HEK293 (cell line): ENCODE measurements around the gene HESX1.

ENCODE experiments used
- CTCF ChIA-PET: fragments of 350-600 bp; formaldehyde crosslinking; extraction: SDS; loops from one replicate; lab custom pipeline; 2021; ENCODE audit warnings: antibody characterized with exemption; lab: Yijun Ruan, JAX
- POLR2A ChIA-PET: fragments of 300-600 bp; formaldehyde crosslinking; extraction: SDS; loops from one replicate; lab custom pipeline; 2020; ENCODE audit warnings: antibody characterized with exemption, inconsistent platforms; lab: Yijun Ruan, JAX
- H3K27ac ChIP-seq: fragments of 200-500 bp; sonication (Bioruptor generic); 2 replicates; pipeline ENCODE4 v1.5.1; 2014; ENCODE audit warnings: low read depth, low read length, control low read depth, inconsistent platforms; ENCODE audit errors: extremely low read depth
- H3K36me3 ChIP-seq, 2 experiments: fragments of 200-500 bp in 1 of 2; sonication (Bioruptor generic) in 1 of 2; 1 replicate in 1 of 2; 2 replicates in 1 of 2; pipeline ENCODE4 v1.5.1; 2014 to 2017; ENCODE audit warnings: inconsistent platforms in 2 of 2, low read length in 2 of 2; ENCODE audit not compliant: control insufficient read depth in 2 of 2, insufficient read depth in 1 of 2
- H3K4me1 ChIP-seq: fragments of 200-500 bp; sonication (Bioruptor generic); 2 replicates; pipeline ENCODE4 v1.5.1; 2014; ENCODE audit warnings: mild to moderate bottlenecking, low read length, inconsistent platforms; ENCODE audit not compliant: control insufficient read depth, insufficient read depth
- H3K4me3 ChIP-seq: 2 replicates; pipeline ENCODE4 v1.5.1; 2011; ENCODE audit warnings: low read depth, mild to moderate bottlenecking, control low read depth, low read length, moderate library complexity
- H3K9me3 ChIP-seq: fragments of 200-500 bp; sonication (Bioruptor generic); 2 replicates; pipeline ENCODE4 v1.5.1; 2014; ENCODE audit warnings: low read depth, low read length, inconsistent platforms; ENCODE audit not compliant: control insufficient read depth, insufficient read depth
- GLIS1 ChIP-seq: fragments of 450-650 bp; formaldehyde crosslinking; IDR thresholded peaks from 2 replicates; pipeline ENCODE4 v1.5.1; 2016; ENCODE audit warnings: missing biosample characterization, missing genetic modification characterization
- HOXD13 ChIP-seq: sonication (generic); formaldehyde crosslinking; IDR thresholded peaks from 2 replicates; pipeline ENCODE4 v1.8.0; 2022; ENCODE audit warnings: missing genetic modification reagents, borderline replicate concordance
- KLF1 ChIP-seq: fragments of 450-650 bp; formaldehyde crosslinking; IDR thresholded peaks from 2 replicates; pipeline ENCODE4 v1.5.1; 2016; ENCODE audit warnings: missing biosample characterization, missing genetic modification characterization
- KLF10 ChIP-seq: fragments of 450-650 bp; IDR thresholded peaks from 2 replicates; pipeline ENCODE4 v1.5.1; 2018; ENCODE audit warnings: missing biosample characterization, mild to moderate bottlenecking, missing genetic modification characterization
- PBX3 ChIP-seq: sonication (generic); formaldehyde crosslinking; IDR thresholded peaks from 2 replicates; pipeline ENCODE4 v1.8.1; 2022; ENCODE audit warnings: mild to moderate bottlenecking, moderate library complexity, missing genetic modification reagents
- PRDM1 ChIP-seq: fragments of 450-650 bp; formaldehyde crosslinking; IDR thresholded peaks from 2 replicates; pipeline ENCODE4; 2016; ENCODE audit warnings: missing biosample characterization, missing genetic modification characterization
- PRDM6 ChIP-seq: fragments of 450-650 bp; formaldehyde crosslinking; IDR thresholded peaks from 2 replicates; pipeline ENCODE4 v1.5.1; 2017; ENCODE audit warnings: missing biosample characterization, missing genetic modification characterization
- REPIN1 ChIP-seq: fragments of 450-650 bp; formaldehyde crosslinking; IDR thresholded peaks from 2 replicates; pipeline ENCODE4 v1.5.1; 2017; ENCODE audit warnings: missing biosample characterization, missing genetic modification characterization, low read depth
- SP7 ChIP-seq: fragments of 450-650 bp; formaldehyde crosslinking; IDR thresholded peaks from 2 replicates; pipeline ENCODE4 v1.5.1; 2016; ENCODE audit warnings: missing biosample characterization, missing genetic modification characterization
- ZFP69B ChIP-seq: fragments of 450-650 bp; formaldehyde crosslinking; IDR thresholded peaks from 2 replicates; pipeline ENCODE4 v1.5.1; 2016; ENCODE audit warnings: missing biosample characterization, missing genetic modification characterization
- ZNF239 ChIP-seq: fragments of 450-650 bp; formaldehyde crosslinking; IDR thresholded peaks from 2 replicates; pipeline ENCODE4 v1.5.1; 2016; ENCODE audit warnings: missing biosample characterization, missing genetic modification characterization
- ZNF24 ChIP-seq: fragments of 450-650 bp; formaldehyde crosslinking; IDR thresholded peaks from 2 replicates; pipeline ENCODE4 v1.5.1; 2016; ENCODE audit warnings: missing biosample characterization, missing genetic modification characterization
- ZNF280C ChIP-seq: fragments of 450-650 bp; formaldehyde crosslinking; IDR thresholded peaks from 2 replicates; pipeline ENCODE4 v1.5.1; 2016; ENCODE audit warnings: missing biosample characterization, missing genetic modification characterization
- ZNF311 ChIP-seq: fragments of 450-650 bp; formaldehyde crosslinking; IDR thresholded peaks from 2 replicates; pipeline ENCODE4 v1.5.1; 2017; ENCODE audit warnings: missing biosample characterization, missing genetic modification characterization, borderline replicate concordance
- ZNF341 ChIP-seq: fragments of 450-650 bp; formaldehyde crosslinking; IDR thresholded peaks from 2 replicates; pipeline ENCODE4; 2016; ENCODE audit warnings: low read depth, missing biosample characterization, missing genetic modification characterization
- ZNF48 ChIP-seq: fragments of 450-650 bp; formaldehyde crosslinking; IDR thresholded peaks from 2 replicates; pipeline ENCODE4 v1.5.1; 2016; ENCODE audit warnings: missing biosample characterization, missing genetic modification characterization
- ZNF501 ChIP-seq: fragments of 450-650 bp; formaldehyde crosslinking; IDR thresholded peaks from 2 replicates; pipeline ENCODE4 v1.5.1; 2016; ENCODE audit warnings: missing biosample characterization, missing genetic modification characterization
- ZNF561 ChIP-seq: fragments of 450-650 bp; IDR thresholded peaks from 2 replicates; pipeline ENCODE4 v1.5.1; 2018; ENCODE audit warnings: missing biosample characterization, missing genetic modification characterization, borderline replicate concordance
- ZNF585B ChIP-seq: fragments of 450-650 bp; formaldehyde crosslinking; IDR thresholded peaks from 2 replicates; pipeline ENCODE4 v1.5.1; 2016; ENCODE audit warnings: missing biosample characterization, missing genetic modification characterization
- ZNF626 ChIP-seq: fragments of 450-650 bp; sonication (Bioruptor Pico); formaldehyde crosslinking; IDR thresholded peaks from 2 replicates; pipeline ENCODE4 v1.5.1; 2018; ENCODE audit warnings: missing biosample characterization, missing genetic modification characterization, inconsistent platforms
- ZNF639 ChIP-seq: fragments of 450-650 bp; formaldehyde crosslinking; IDR thresholded peaks from 2 replicates; pipeline ENCODE4 v1.5.1; 2016; ENCODE audit warnings: missing biosample characterization, missing genetic modification characterization
- ZNF654 ChIP-seq: fragments of 450-650 bp; formaldehyde crosslinking; IDR thresholded peaks from 2 replicates; pipeline ENCODE4 v1.5.1; 2016; ENCODE audit warnings: low read depth, missing biosample characterization, missing genetic modification characterization
- ZNF664 ChIP-seq: fragments of 450-650 bp; formaldehyde crosslinking; IDR thresholded peaks from 2 replicates; pipeline ENCODE4 v1.5.1; 2016; ENCODE audit warnings: missing biosample characterization, missing genetic modification characterization
- ZNF677 ChIP-seq: fragments of 450-650 bp; IDR thresholded peaks from 2 replicates; pipeline ENCODE4 v1.5.0; 2018; ENCODE audit warnings: missing biosample characterization, mild to moderate bottlenecking, missing genetic modification characterization, moderate library complexity
- ZNF704 ChIP-seq: fragments of 450-650 bp; formaldehyde crosslinking; IDR thresholded peaks from 2 replicates; pipeline ENCODE4 v1.5.1; 2016; ENCODE audit warnings: missing biosample characterization, missing genetic modification characterization
- ZNF707 ChIP-seq: fragments of 450-650 bp; formaldehyde crosslinking; IDR thresholded peaks from 2 replicates; pipeline ENCODE4 v1.5.1; 2016; ENCODE audit warnings: missing biosample characterization, missing genetic modification characterization
- ZNF777 ChIP-seq: fragments of 450-650 bp; formaldehyde crosslinking; IDR thresholded peaks from 2 replicates; pipeline ENCODE4 v1.5.1; 2017; ENCODE audit warnings: missing biosample characterization, missing genetic modification characterization, borderline replicate concordance
- ZNF785 ChIP-seq: fragments of 450-650 bp; formaldehyde crosslinking; IDR thresholded peaks from 2 replicates; pipeline ENCODE4 v1.5.1; 2016; ENCODE audit warnings: missing biosample characterization, missing genetic modification characterization
- ZSCAN23 ChIP-seq: fragments of 450-650 bp; formaldehyde crosslinking; IDR thresholded peaks from 2 replicates; pipeline ENCODE4 v1.5.1; 2016; ENCODE audit warnings: missing biosample characterization, missing genetic modification characterization
- ZXDB ChIP-seq: fragments of 450-650 bp; formaldehyde crosslinking; IDR thresholded peaks from 2 replicates; pipeline ENCODE4 v1.5.1; 2016; ENCODE audit warnings: missing biosample characterization, missing genetic modification characterization

Gene HESX1

GRCh38 chr3:57227930-57228751 lies 28.4 kb upstream of the HESX1 start (continued):
- TF ChIP-seq ZNF777 (tag by site-specific recombination) (no peak), ZNF654 (tag by site-specific recombination) (no peak), ZNF704 (no peak), PRDM1 (tag by site-specific recombination) (no peak), ZNF664 (tag by site-specific recombination) (no peak), ZNF311 (no peak), ZNF341 (tag by site-specific recombination) (peak; percentile 14; the same call in 1 of the 2 replicates), HOXD13 (CRISPR knock-in tag) (no peak), ZNF585B (tag by site-specific recombination) (no peak), ZNF501 (tag by site-specific recombination) (no peak), ZNF707 (tag by site-specific recombination) (no peak), ZNF48 (tag by site-specific recombination) (no peak), ZSCAN23 (no peak), ZNF626 (tag by site-specific recombination) (no peak), ZNF239 (tag by site-specific recombination) (no peak), PRDM6 (tag by site-specific recombination) (no peak), ZNF280C (tag by site-specific recombination) (no peak), KLF10 (tag by site-specific recombination) (no peak; the same call in 1 of the 2 replicates), ZNF785 (tag by site-specific recombination) (no peak)

- Histone ChIP-seq H3K4me1 (no peaks in the 10 kb centered on the region; the same call in 1 of the 2 replicates), H3K4me3 (peak within 1 kb of the TSS; percentile 88), H3K36me3 (peaks cover 3 to 4% of the 10 kb centered on the region in 2 experiments; a peak in 2 of 3 replicates), H3K9me3 (no peaks in the 10 kb centered on the region), H3K27ac (peak within 1 kb of the TSS; percentile 90)
- ChIA-PET CTCF (interaction anchor here (1.2 kb wide), 1 partner anchor 232 kb away, joined by 4 read pairs; no protein-coding TSS in a partner anchor), POLR2A (interaction anchor here (1.0 to 1.9 kb wide), 3 partner anchors 11 to 370 kb away, joined by 3 to 4 read pairs (median 4); partner anchors contain the start of gene ARF4)
- TF ChIP-seq PBX3 (CRISPR knock-in tag) (peak; percentile 97), KLF1 (tag by site-specific recombination) (peak; percentile 68), ZFP69B (tag by site-specific recombination) (no peak), ZNF561 (tag by site-specific recombination) (peak; percentile 62; the same call in 1 of the 2 replicates), ZNF24 (tag by site-specific recombination) (peak; percentile 59; the same call in 1 of the 2 replicates), GLIS1 (tag by site-specific recombination) (peak; percentile 37; the same call in 1 of the 2 replicates), REPIN1 (tag by site-specific recombination) (no peak), ZXDB (tag by site-specific recombination) (peak; percentile 71), ZNF639 (tag by site-specific recombination) (no peak), ZNF677 (tag by site-specific recombination) (no peak), SP7 (tag by site-specific recombination) (peak; percentile 59)
Measured at GRCh38 chr3:57227204-57227929, 27.6 kb upstream of the HESX1 start, which contains the start of gene APPL1. APPL1 (plus strand) TSS chr3:57227729; CDS start chr3:57227884, 155 bp downstream.
